Measurements from ENCODE around the gene RXRB.

- TF ChIP-seq CTCF (conservative IDR thresholded peaks at IDR 0.05) (peak; percentile 91), ZFX (IDR thresholded peaks at IDR 0.05) (no peak)
Observed at GRCh38 chr6:33147807-33148666, 52.4 kb downstream of the RXRB start.
